Mesenchymal stem cell (in vitro differentiated cells and primary cell): ENCODE data around the gene MAP4K3.

Source experiments
- DNase-seq: peaks from one replicate; pipeline ENCODE4 v3.0.0-alpha.2; 2013
- H2AFZ ChIP-seq: one replicate; pipeline ENCODE4 v1.6.1; 2013; ENCODE audit warnings: low read depth, mild to moderate bottlenecking, control low read depth, inconsistent platforms, low read length, moderate library complexity
- H2AK5ac ChIP-seq: 2 replicates; pipeline ENCODE4 v1.6.1; 2013; ENCODE audit warnings: low read length, moderate library complexity, mild to moderate bottlenecking, inconsistent platforms; ENCODE audit not compliant: severe bottlenecking
- H2BK120ac ChIP-seq: one replicate; pipeline ENCODE4 v1.6.1; 2013; ENCODE audit warnings: low read depth, mild to moderate bottlenecking, inconsistent platforms, low read length, moderate library complexity
- H2BK12ac ChIP-seq, 2 experiments: one replicate each; pipeline ENCODE4 v1.6.1; 2013; ENCODE audit warnings: inconsistent platforms in 2 of 2, low read length in 2 of 2, mild to moderate bottlenecking in 2 of 2, moderate library complexity in 2 of 2, control low read depth in 1 of 2
- H2BK15ac ChIP-seq: one replicate; pipeline ENCODE4 v1.6.1; 2013; ENCODE audit warnings: mild to moderate bottlenecking, low read depth, inconsistent platforms; ENCODE audit not compliant: poor library complexity, severe bottlenecking
- H2BK5ac ChIP-seq: 2 replicates; pipeline ENCODE4 v1.6.1; 2013; ENCODE audit warnings: low read depth, mild to moderate bottlenecking, low read length, control low read depth, inconsistent platforms; ENCODE audit not compliant: poor library complexity, severe bottlenecking
- H3K14ac ChIP-seq, 2 experiments: one replicate each; pipeline ENCODE4 v1.6.1; 2013; ENCODE audit warnings: inconsistent platforms in 2 of 2, low read length in 2 of 2, control low read depth in 1 of 2, mild to moderate bottlenecking in 1 of 2, moderate library complexity in 1 of 2
- H3K18ac ChIP-seq, 2 experiments: one replicate each; pipeline ENCODE4 v1.6.1; 2013; ENCODE audit warnings: inconsistent platforms in 2 of 2, low read length in 2 of 2, control low read depth in 1 of 2, low read depth in 1 of 2, mild to moderate bottlenecking in 1 of 2
- H3K23ac ChIP-seq, 2 experiments: one replicate each; pipeline ENCODE4 v1.6.1; 2013; ENCODE audit warnings: inconsistent platforms in 2 of 2, low read length in 2 of 2, mild to moderate bottlenecking in 2 of 2, moderate library complexity in 2 of 2, control low read depth in 1 of 2
- H3K27ac ChIP-seq: 2 replicates; pipeline ENCODE4 v1.5.1; 2013; ENCODE audit warnings: mild to moderate bottlenecking, moderate library complexity, low read length, control low read depth, inconsistent platforms; ENCODE audit not compliant: poor library complexity, severe bottlenecking
- H3K27me3 ChIP-seq, 2 experiments: 2 replicates each; pipeline versions ENCODE4 v1.6.1 to v1.7.0; 2013; ENCODE audit warnings: low read length in 2 of 2, mild to moderate bottlenecking in 2 of 2, moderate library complexity in 2 of 2, control low read depth in 1 of 2, inconsistent platforms in 1 of 2; ENCODE audit not compliant: control insufficient read depth in 1 of 2, insufficient read depth in 1 of 2
- H3K36me3 ChIP-seq, 2 experiments: 2 replicates each; pipeline versions ENCODE4 v1.6.1 to v1.7.0; 2013; ENCODE audit warnings: low read length in 2 of 2, control low read depth in 1 of 2, inconsistent platforms in 1 of 2, low read depth in 1 of 2, mild to moderate bottlenecking in 1 of 2; ENCODE audit not compliant: insufficient read depth in 2 of 2, control insufficient read depth in 1 of 2
- H3K4ac ChIP-seq, 2 experiments: one replicate each; pipeline ENCODE4 v1.6.1; 2013; ENCODE audit warnings: inconsistent platforms in 2 of 2, low read length in 2 of 2, mild to moderate bottlenecking in 2 of 2, moderate library complexity in 2 of 2, control low read depth in 1 of 2, low read depth in 1 of 2
- H3K4me1 ChIP-seq: 2 replicates; pipeline ENCODE4 v1.6.1; 2013; ENCODE audit warnings: low read depth, low read length, control low read depth; ENCODE audit not compliant: control insufficient read depth, insufficient read depth
- H3K4me2 ChIP-seq: 2 replicates; pipeline ENCODE4 v1.6.1; 2013; ENCODE audit warnings: low read length, mild to moderate bottlenecking, inconsistent platforms; ENCODE audit not compliant: poor library complexity, severe bottlenecking
- H3K4me3 ChIP-seq, 2 experiments: 2 replicates each; pipeline versions ENCODE4 v1.5.1 to v1.7.0; 2013; ENCODE audit warnings: low read length in 2 of 2, mild to moderate bottlenecking in 2 of 2, control low read depth in 1 of 2, low read depth in 1 of 2; ENCODE audit not compliant: insufficient read depth in 1 of 2
- H3K79me1 ChIP-seq: replicated peaks from 2 replicates; pipeline ENCODE4 v1.6.1; 2013; ENCODE audit warnings: mild to moderate bottlenecking, control low read depth, low read length, inconsistent platforms; ENCODE audit not compliant: poor library complexity, severe bottlenecking
- H3K9ac ChIP-seq: 2 replicates; pipeline ENCODE4 v1.7.0; 2013; ENCODE audit warnings: mild to moderate bottlenecking, low read length, moderate library complexity
- H3K9me3 ChIP-seq: 2 replicates; pipeline ENCODE4 v1.7.0; 2013; ENCODE audit warnings: mild to moderate bottlenecking, low read length; ENCODE audit not compliant: control insufficient read depth
- H4K8ac ChIP-seq: one replicate; pipeline ENCODE4 v1.6.1; 2013; ENCODE audit warnings: inconsistent platforms, mild to moderate bottlenecking, low read length, moderate library complexity
- H4K91ac ChIP-seq: one replicate; pipeline ENCODE4 v1.6.1; 2013; ENCODE audit warnings: mild to moderate bottlenecking, low read length, inconsistent platforms
- WGBS: methylation state at CpG from one replicate; pipeline ENCODE4 v1.1.7; 2013; ENCODE audit warnings: mixed read lengths; 5-methylcytosine and 5-hydroxymethylcytosine counted together

The MAP4K3 gene

GRCh38 chr2:39479053-39479670 is 42.1 kb upstream of the MAP4K3 start:
- Histone ChIP-seq H3K4me1 (peaks cover 1% of the 10 kb centered on the region), H4K91ac (no peak overlapping the region), H3K36me3 (peaks cover 3 to 20% of the 10 kb centered on the region in 2 experiments), H3K23ac (no peak overlapping the region), H2BK5ac (no peak overlapping the region), H4K8ac (no peak overlapping the region), H3K79me1 (no peaks in the 10 kb centered on the region), H3K27me3 (no peaks in the 10 kb centered on the region), H2AFZ (no peak overlapping the region), H3K4me2 (no peak overlapping the region), H3K4me3 (no peak overlapping the region), H3K27ac (no peak overlapping the region), H2BK15ac (no peak overlapping the region), H3K18ac (no peak overlapping the region), H2BK120ac (no peak overlapping the region), H3K14ac (no peak overlapping the region), H2BK12ac (no peak overlapping the region), H3K9me3 (no peaks in the 10 kb centered on the region), H3K4ac (no peak overlapping the region), H3K9ac (no peak overlapping the region), H2AK5ac (no peak overlapping the region)
- no peak for DNase-seq

- Histone ChIP-seq H2BK15ac (no peak overlapping the region), H4K91ac (no peak overlapping the region), H3K9ac (no peak overlapping the region), H4K8ac (peak overlapping the region; percentile 4), H3K4me1 (peaks cover 1% of the 10 kb centered on the region), H3K4me3 (no peak overlapping the region), H3K36me3 (peaks cover 3 to 20% of the 10 kb centered on the region in 2 experiments), H3K79me1 (no peaks in the 10 kb centered on the region), H3K4me2 (no peak overlapping the region), H3K18ac (no peak overlapping the region), H3K14ac (no peak overlapping the region), H2AFZ (no peak overlapping the region), H2AK5ac (no peak overlapping the region), H2BK120ac (no peak overlapping the region), H3K27ac (no peak overlapping the region), H2BK12ac (no peak overlapping the region), H3K4ac (no peak overlapping the region), H3K27me3 (no peaks in the 10 kb centered on the region), H2BK5ac (no peak overlapping the region), H3K9me3 (no peaks in the 10 kb centered on the region), H3K23ac (no peak overlapping the region)
- DNase-seq = no peak
- 88% methylated on average over 4 of the region's 4 CpGs for WGBS
Measured at GRCh38 chr2:39476524-39476923, 39.4 kb upstream of the MAP4K3 start.

GRCh38 chr2:39475006-39475405 is 37.9 kb upstream of the MAP4K3 start:
- no peak overlapping the region for H3K4me3 ChIP-seq
- H4K8ac ChIP-seq = no peak overlapping the region
- no peak overlapping the region for H2BK15ac ChIP-seq
- no peaks in the 10 kb centered on the region for H3K4me1 ChIP-seq
- H2BK5ac ChIP-seq = no peak overlapping the region
- H3K36me3 ChIP-seq = peaks cover 3 to 20% of the 10 kb centered on the region in 2 experiments
- H3K4me2 ChIP-seq = no peak overlapping the region
- H3K14ac ChIP-seq = no peak overlapping the region
- no peak overlapping the region for H3K4ac ChIP-seq
- no peak overlapping the region for H2AFZ ChIP-seq
- DNase-seq = no peak
- H4K91ac ChIP-seq = no peak overlapping the region
- H3K9me3 ChIP-seq = no peaks in the 10 kb centered on the region
- H3K27me3 ChIP-seq = no peaks in the 10 kb centered on the region
- H3K9ac ChIP-seq = no peak overlapping the region
- no peak overlapping the region for H3K27ac ChIP-seq
- no peak overlapping the region for H2BK12ac ChIP-seq
- H3K23ac ChIP-seq = no peak overlapping the region
- H2AK5ac ChIP-seq = no peak overlapping the region
- H3K18ac ChIP-seq = no peak overlapping the region
- no peak overlapping the region for H2BK120ac ChIP-seq
- H3K79me1 ChIP-seq = no peaks in the 10 kb centered on the region
- no CpG with 5 or more reads among the region's 4 CpGs for WGBS

GRCh38 chr2:39470580-39470979 is 33.5 kb upstream of the MAP4K3 start:
- no peaks in the 10 kb centered on the region for H3K79me1 ChIP-seq
- no peak overlapping the region for H3K18ac ChIP-seq
- 85% methylated on average over 3 of the region's 3 CpGs for WGBS

More at GRCh38 chr2:39470580-39470979, 33.5 kb upstream of the MAP4K3 start:
- Histone ChIP-seq H2BK12ac (peak overlapping the region in 1 of 2 experiments; percentile 75), H3K27ac (peak overlapping the region; percentile 14), H4K8ac (no peak overlapping the region), H2AK5ac (no peak overlapping the region), H3K4me2 (no peak overlapping the region), H2BK5ac (no peak overlapping the region), H3K36me3 (peaks cover 0 to 3% of the 10 kb centered on the region in 2 experiments), H2BK15ac (no peak overlapping the region), H2BK120ac (no peak overlapping the region), H3K4me1 (peaks cover 2% of the 10 kb centered on the region), H2AFZ (no peak overlapping the region), H3K27me3 (no peaks in the 10 kb centered on the region), H3K23ac (no peak overlapping the region), H3K9ac (no peak overlapping the region), H4K91ac (no peak overlapping the region), H3K4ac (no peak overlapping the region), H3K9me3 (no peaks in the 10 kb centered on the region), H3K14ac (no peak overlapping the region), H3K4me3 (no peak overlapping the region)
- DNase-seq = no peak
